Mesothelial cell of epicardium (in vitro differentiated cells): ENCODE results near the gene TAS1R2. TPM values are rescaled to one million over a fixed set of nuclear protein-coding genes. Genes with fewer than 3 reads are reported as not detected.
"Not testable (repeated sequence)": the region's sequence is repeated elsewhere in the genome, so short reads cannot be mapped to it uniquely, and the experiment has no call there.

Experiments used
- DNase-seq, 2 experiments: peaks; one replicate each; pipeline ENCODE4 v3.0.0; 2021; ENCODE audit warnings: low spot score in 2 of 2; ENCODE audit not compliant: unreplicated experiment in 2 of 2
- H3K27ac Mint-ChIP-seq: 2 replicates; pipeline ENCODE4 v1.8.0; 2021; ENCODE audit warnings: mixed read lengths
- H3K27me3 Mint-ChIP-seq: 2 replicates; pipeline ENCODE4 v1.8.0; 2021; ENCODE audit warnings: low read depth, mixed read lengths
- H3K36me3 Mint-ChIP-seq: 2 replicates; pipeline ENCODE4 v1.8.0; 2021; ENCODE audit warnings: mixed read lengths
- H3K4me1 Mint-ChIP-seq: 2 replicates; pipeline ENCODE4 v1.8.0; 2021; ENCODE audit warnings: mixed read lengths
- H3K4me3 Mint-ChIP-seq: 2 replicates; pipeline ENCODE4 v1.8.0; 2021; ENCODE audit warnings: mild to moderate bottlenecking, moderate library complexity, mixed read lengths
- H3K9me3 Mint-ChIP-seq: 2 replicates; pipeline ENCODE4 v1.8.0; 2021; ENCODE audit warnings: mixed read lengths
- CTCF ChIP-seq: fragments of 200-600 bp; sonication (generic); IDR thresholded peaks from one replicate; pipeline ENCODE4 v1.5.0; 2021; ENCODE audit warnings: antibody characterized with exemption; ENCODE audit not compliant: unreplicated experiment
- total RNA-seq: library from RNA; stranded (reverse); gene quantifications from 3 replicates; pipeline ENCODE4 v1.2.1, GENCODE V29; 2021

Gene TAS1R2
- total RNA-seq, 1 donor from 2014 or later, result not detected

- no peaks in the 10 kb centered on the region for H3K9me3 Mint-ChIP-seq
- no peak for TF ChIP-seq CTCF
Observed at GRCh38 chr1:18895317-18895716, 35.9 kb upstream of the TAS1R2 start.

GRCh38 chr1:18893120-18893519, 33.7 kb upstream of the TAS1R2 start:
- Mint-ChIP-seq H3K27me3 (no peaks in the 10 kb centered on the region), H3K36me3 (no peaks in the 10 kb centered on the region), H3K4me3 (no peak overlapping the region), H3K9me3 (no peaks in the 10 kb centered on the region), H3K4me1 (peaks cover 3% of the 10 kb centered on the region), H3K27ac (no peak overlapping the region)
- no peak for DNase-seq
- TF ChIP-seq CTCF, result no peak

More at GRCh38 chr1:18895317-18895716, 35.9 kb upstream of the TAS1R2 start:
- Mint-ChIP-seq H3K27ac (no peak overlapping the region), H3K36me3 (no peaks in the 10 kb centered on the region), H3K27me3 (no peaks in the 10 kb centered on the region), H3K4me3 (no peak overlapping the region), H3K4me1 (peaks cover 3% of the 10 kb centered on the region)
- no peak for DNase-seq

- not testable (repeated sequence) for H3K4me3 Mint-ChIP-seq, H3K27me3 Mint-ChIP-seq, DNase-seq, H3K4me1 Mint-ChIP-seq, H3K27ac Mint-ChIP-seq, H3K9me3 Mint-ChIP-seq, H3K36me3 Mint-ChIP-seq
Observed at GRCh38 chr1:18891858-18892257, 32.4 kb upstream of the TAS1R2 start.

GRCh38 chr1:18891426-18891780, 31.9 kb upstream of the TAS1R2 start:
- Mint-ChIP-seq H3K36me3 (no peaks in the 10 kb centered on the region), H3K4me3 (no peak overlapping the region), H3K27me3 (no peaks in the 10 kb centered on the region), H3K4me1 (peaks cover 3% of the 10 kb centered on the region), H3K27ac (no peak overlapping the region), H3K9me3 (no peaks in the 10 kb centered on the region)
- no peak for DNase-seq
- no peak for TF ChIP-seq CTCF

- no peaks in the 10 kb centered on the region for H3K27me3 Mint-ChIP-seq
- no peak for TF ChIP-seq CTCF
- no peaks in the 10 kb centered on the region for H3K36me3 Mint-ChIP-seq
- peaks cover 3% of the 10 kb centered on the region for H3K4me1 Mint-ChIP-seq
- no peak for DNase-seq
- no peaks in the 10 kb centered on the region for H3K9me3 Mint-ChIP-seq
- H3K4me3 Mint-ChIP-seq, result no peak overlapping the region
- no peak overlapping the region for H3K27ac Mint-ChIP-seq
Observed at GRCh38 chr1:18890706-18891425, 31.4 kb upstream of the TAS1R2 start.

- no peak for TF ChIP-seq CTCF
- H3K4me3 Mint-ChIP-seq, result no peak overlapping the region
- no peak for DNase-seq
Observed at GRCh38 chr1:18886003-18886335, 26.5 kb upstream of the TAS1R2 start.

More at GRCh38 chr1:18886003-18886335, 26.5 kb upstream of the TAS1R2 start:
- Mint-ChIP-seq H3K27ac (no peak overlapping the region), H3K27me3 (no peaks in the 10 kb centered on the region), H3K36me3 (peaks cover 3% of the 10 kb centered on the region), H3K9me3 (no peaks in the 10 kb centered on the region), H3K4me1 (no peaks in the 10 kb centered on the region)
